ENCODE data around the gene CADPS. TPM values are rescaled to one million over a fixed set of nuclear protein-coding genes. Genes with fewer than 3 reads are reported as not detected.

Gene CADPS
- total RNA-seq, 1 experiment from 2014 or later, result not detected

- Histone ChIP-seq H3K9me3 (ENCODE audit: insufficient read depth, low read depth) (no peaks in the 10 kb centered on the region), H3K27ac (no peak overlapping the region), H2AFZ (no peak overlapping the region), H3F3A (ENCODE audit: insufficient read depth, low read depth) (no peaks in the 10 kb centered on the region), H3K79me2 (ENCODE audit: low read depth) (no peaks in the 10 kb centered on the region), H3K4me1 (replicated peaks; ENCODE audit: insufficient read depth) (no peaks in the 10 kb centered on the region), H3K9me2 (ENCODE audit: insufficient read depth) (no peaks in the 10 kb centered on the region), H4K20me1 (ENCODE audit: insufficient read depth) (no peaks in the 10 kb centered on the region), H3K36me3 (ENCODE audit: low read depth) (no peaks in the 10 kb centered on the region), H3K27me3 (ENCODE audit: insufficient read depth, low read depth) (no peaks in the 10 kb centered on the region), H3K4me2 (no peak overlapping the region), H3K4me3 (no peak overlapping the region)
- intact Hi-C loops (cut with micrococcal nuclease; ENCODE audit: unreplicated experiment), result no loop called here
- DNase-seq, result no peak
- ChIA-PET POLR2A (ENCODE audit: unreplicated experiment) (no interaction called here), CTCF (no interaction called here)
- no TSS peak for BruUV-seq (replicated peaks)
- TF ChIP-seq EZH2 (IDR thresholded peaks at IDR 0.05; ENCODE audit: low read depth) (no peak), CTCF (conservative IDR thresholded peaks at IDR 0.05) (no peak)
Measured at GRCh38 chr3:62757045-62757444, 118.2 kb downstream of the CADPS start.

- Histone ChIP-seq H3K27me3 (ENCODE audit: insufficient read depth, low read depth) (no peaks in the 10 kb centered on the region), H3K27ac (no peak overlapping the region), H3K9me3 (ENCODE audit: insufficient read depth, low read depth) (no peaks in the 10 kb centered on the region), H4K20me1 (ENCODE audit: insufficient read depth) (no peaks in the 10 kb centered on the region), H3K36me3 (ENCODE audit: low read depth) (no peaks in the 10 kb centered on the region), H3K4me1 (replicated peaks; ENCODE audit: insufficient read depth) (no peaks in the 10 kb centered on the region), H3F3A (ENCODE audit: insufficient read depth, low read depth) (no peaks in the 10 kb centered on the region), H3K4me3 (no peak overlapping the region), H3K4me2 (no peak overlapping the region), H3K79me2 (ENCODE audit: low read depth) (no peaks in the 10 kb centered on the region), H2AFZ (no peak overlapping the region), H3K9me2 (ENCODE audit: insufficient read depth) (no peaks in the 10 kb centered on the region)
- intact Hi-C loops (cut with micrococcal nuclease; ENCODE audit: unreplicated experiment), result no loop called here
- TF ChIP-seq CTCF (conservative IDR thresholded peaks at IDR 0.05) (no peak), EZH2 (IDR thresholded peaks at IDR 0.05; ENCODE audit: low read depth) (no peak)
- POLR2A ChIA-PET (ENCODE audit: unreplicated experiment), result no interaction called here
- DNase-seq, result no peak
- CTCF ChIA-PET, result no interaction called here
- BruUV-seq (replicated peaks), result no TSS peak
Measured at GRCh38 chr3:62755285-62755684, 119.9 kb downstream of the CADPS start.

- no peak overlapping the region for H3K4me2 ChIP-seq
- ChIA-PET CTCF (no interaction called here), POLR2A (ENCODE audit: unreplicated experiment) (no interaction called here)
- DNase-seq, result no peak
- H3K27me3 ChIP-seq (ENCODE audit: insufficient read depth, low read depth), result no peaks in the 10 kb centered on the region
- H3K4me1 ChIP-seq (replicated peaks; ENCODE audit: insufficient read depth), result no peaks in the 10 kb centered on the region
- no peak overlapping the region for H2AFZ ChIP-seq
- H3K4me3 ChIP-seq, result no peak overlapping the region
- no TSS peak for BruUV-seq (replicated peaks)
- no peak overlapping the region for H3K27ac ChIP-seq
- no peaks in the 10 kb centered on the region for H4K20me1 ChIP-seq (ENCODE audit: insufficient read depth)
- H3K79me2 ChIP-seq (ENCODE audit: low read depth), result no peaks in the 10 kb centered on the region
- H3K36me3 ChIP-seq (ENCODE audit: low read depth), result no peaks in the 10 kb centered on the region
- TF ChIP-seq CTCF (conservative IDR thresholded peaks at IDR 0.05) (no peak), EZH2 (IDR thresholded peaks at IDR 0.05; ENCODE audit: low read depth) (no peak)
- no peaks in the 10 kb centered on the region for H3F3A ChIP-seq (ENCODE audit: insufficient read depth, low read depth)
- intact Hi-C loops (cut with micrococcal nuclease; ENCODE audit: unreplicated experiment), result no loop called here
- no peaks in the 10 kb centered on the region for H3K9me2 ChIP-seq (ENCODE audit: insufficient read depth)
- no peaks in the 10 kb centered on the region for H3K9me3 ChIP-seq (ENCODE audit: insufficient read depth, low read depth)
Measured at GRCh38 chr3:62749657-62750056, 125.6 kb downstream of the CADPS start.

Measured in PC-9 (cell line).